CD14-positive monocyte (primary cell): ENCODE data around the gene UBXN6. TPM values are rescaled to one million over a fixed set of nuclear protein-coding genes. Genes with fewer than 3 reads are reported as not detected.
A peak's percentile ranks its signal among the peaks of the same experiment; 100 is the strongest.

Experiments
- DNase-seq, 3 donors: peaks; one replicate each; pipeline ENCODE4 v3.0.0-alpha.2; 2011 to 2022
- H2AFZ ChIP-seq: 2 replicates; pipeline ENCODE4 v1.6.0; 2012; ENCODE audit warnings: mild to moderate bottlenecking, low read depth, low read length, inconsistent platforms; ENCODE audit not compliant: insufficient read depth, poor library complexity, severe bottlenecking
- H3K27ac ChIP-seq, 2 donors: 1 replicate in 1 of 2; 2 replicates in 1 of 2; pipeline ENCODE4 v1.5.1; 2012 to 2013; ENCODE audit warnings: low read length in 2 of 2, control low read depth in 1 of 2, inconsistent platforms in 1 of 2, low read depth in 1 of 2, mild to moderate bottlenecking in 1 of 2
- H3K27me3 ChIP-seq, 2 donors: one replicate each; pipeline versions ENCODE4 v1.6.0 to v1.6.1; 2011 to 2013; ENCODE audit warnings: low read length in 2 of 2; ENCODE audit not compliant: control insufficient read depth in 2 of 2, insufficient read depth in 2 of 2
- H3K36me3 ChIP-seq, 2 donors: replicated peaks in 1 of 2; 1 replicate in 1 of 2; 2 replicates in 1 of 2; pipeline versions ENCODE4 v1.5.1 to v1.6.1; 2012 to 2013; ENCODE audit warnings: low read length in 2 of 2, control low read depth in 1 of 2, inconsistent platforms in 1 of 2, mild to moderate bottlenecking in 1 of 2; ENCODE audit not compliant: insufficient read depth in 2 of 2, control insufficient read depth in 1 of 2
- H3K4me1 ChIP-seq, 2 donors: 1 replicate in 1 of 2; 2 replicates in 1 of 2; pipeline versions ENCODE4 v1.5.1 to v1.6.1; 2012 to 2013; ENCODE audit warnings: low read length in 2 of 2, control low read depth in 1 of 2, inconsistent platforms in 1 of 2, mild to moderate bottlenecking in 1 of 2, moderate library complexity in 1 of 2; ENCODE audit not compliant: insufficient read depth in 2 of 2, control insufficient read depth in 1 of 2
- H3K4me2 ChIP-seq: replicated peaks from 2 replicates; pipeline ENCODE3; 2012; ENCODE audit warnings: low read length, moderate library complexity, mild to moderate bottlenecking; ENCODE audit not compliant: poor library complexity, severe bottlenecking; ENCODE audit errors: extremely low read depth
- H3K4me3 ChIP-seq, 3 experiments: fragments of 200-600 bp in 1 of 3; sonication (generic) in 1 of 3; replicated peaks in 1 of 3; 1 replicate in 2 of 3; 2 replicates in 1 of 3; pipeline ENCODE4 v1.5.1; 2011 to 2013; ENCODE audit warnings: low read length in 3 of 3, mild to moderate bottlenecking in 3 of 3, control low read depth in 2 of 3, low read depth in 2 of 3, inconsistent platforms in 1 of 3, moderate library complexity in 1 of 3
- H3K79me2 ChIP-seq: 2 replicates; pipeline ENCODE4 v1.6.0; 2012; ENCODE audit warnings: mild to moderate bottlenecking, control low read depth, inconsistent platforms, low read length, moderate library complexity; ENCODE audit not compliant: insufficient read depth
- H3K9ac ChIP-seq: 2 replicates; pipeline ENCODE4 v1.6.0; 2017; ENCODE audit warnings: low read length, mild to moderate bottlenecking; ENCODE audit not compliant: insufficient read depth, poor library complexity, severe bottlenecking
- H3K9me3 ChIP-seq, 2 donors: replicated peaks in 1 of 2; 1 replicate in 1 of 2; 2 replicates in 1 of 2; pipeline versions ENCODE4 v1.5.1 to v1.6.1; 2012 to 2013; ENCODE audit warnings: low read length in 2 of 2, control low read depth in 1 of 2; ENCODE audit not compliant: control insufficient read depth in 1 of 2, insufficient read depth in 1 of 2
- H4K20me1 ChIP-seq: 2 replicates; pipeline ENCODE4 v1.6.0; 2012; ENCODE audit warnings: mild to moderate bottlenecking, low read length, control low read depth, moderate library complexity; ENCODE audit not compliant: insufficient read depth
- H3K27ac Mint-ChIP-seq, 7 donors: one replicate each; pipeline ENCODE4 v1.8.0; 2020; ENCODE audit warnings: mild to moderate bottlenecking in 7 of 7, mixed read lengths in 7 of 7, moderate library complexity in 6 of 7, inconsistent platforms in 2 of 7
- H3K27me3 Mint-ChIP-seq, 3 donors: one replicate each; pipeline ENCODE4 v1.8.0; 2021 to 2022; ENCODE audit warnings: low read depth in 3 of 3, mild to moderate bottlenecking in 3 of 3, mixed read lengths in 3 of 3, moderate library complexity in 3 of 3, inconsistent platforms in 1 of 3
- H3K36me3 Mint-ChIP-seq, 2 donors: one replicate each; pipeline ENCODE4 v1.8.0; 2020; ENCODE audit warnings: mixed read lengths in 2 of 2, inconsistent platforms in 1 of 2, mild to moderate bottlenecking in 1 of 2
- H3K4me1 Mint-ChIP-seq: one replicate; pipeline ENCODE4 v1.8.0; 2020; ENCODE audit warnings: mild to moderate bottlenecking, mixed read lengths
- H3K4me3 Mint-ChIP-seq, 2 donors: one replicate each; pipeline ENCODE4 v1.8.0; 2020; ENCODE audit warnings: mild to moderate bottlenecking in 2 of 2, mixed read lengths in 2 of 2, moderate library complexity in 1 of 2
- H3K9me3 Mint-ChIP-seq, 7 donors: one replicate each; pipeline ENCODE4 v1.8.0; 2020 to 2022; ENCODE audit warnings: mixed read lengths in 7 of 7, mild to moderate bottlenecking in 6 of 7, moderate library complexity in 6 of 7, inconsistent platforms in 2 of 7
- CTCF ChIP-seq: fragments of 200-600 bp; IDR thresholded peaks from one replicate; pipeline ENCODE4 v1.8.0; 2022; ENCODE audit warnings: antibody characterized with exemption, mild to moderate bottlenecking
- WGBS: methylation state at CpG from one replicate; pipeline ENCODE4 v1.1.5; 2013; ENCODE audit warnings: missing lambda C conversion rate; ENCODE audit not compliant: insufficient coverage; 5-methylcytosine and 5-hydroxymethylcytosine counted together
- intact Hi-C, 2 donors: fragments of 100-400 bp; cut with micrococcal nuclease; formaldehyde crosslinking; loops; one replicate each; pipeline versions ENCODE4 v1.15.0 to v1.15.1; 2023
- polyA plus RNA-seq, 3 donors: library from polyadenylated mRNA; depleted of rRNA in 1 of 3; unstranded in 2 of 3; stranded (reverse) in 1 of 3; fragments of 300-500 nt in 2 of 3; fragments of >200 nt in 1 of 3; fragmentation: Illumina TruSeq in 2 of 3; gene quantifications; 1 replicate in 2 of 3; 2 replicates in 1 of 3; pipeline ENCODE4 v1.2.3, GENCODE V29; 2012 to 2021

UBXN6 gene
- polyA plus RNA-seq, 3 donors, result 3.8 to 64.5 (median 5.4) TPM

DNA sequence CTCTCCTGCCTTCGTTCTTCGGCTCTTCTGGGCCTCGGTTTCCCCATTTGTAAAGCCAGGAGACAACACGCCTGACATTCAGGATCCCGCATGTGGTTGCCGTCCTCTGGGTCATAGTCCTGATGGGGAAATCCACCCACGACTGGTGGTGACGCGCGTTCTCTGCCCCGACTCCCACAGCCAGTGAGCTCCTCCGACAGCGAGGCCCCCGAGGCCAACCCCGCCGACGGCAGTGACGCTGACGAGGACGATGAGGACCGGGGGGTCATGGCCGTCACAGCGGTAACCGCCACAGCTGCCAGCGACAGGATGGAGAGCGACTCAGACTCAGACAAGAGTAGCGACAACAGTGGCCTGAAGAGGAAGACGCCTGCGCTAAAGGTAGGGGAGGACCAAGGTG is 30.9 kb upstream of the UBXN6 start:
- H3K36me3 ChIP-seq, result peaks cover 41 to 55% of the 10 kb centered on the region in 2 donors
- H3K9me3 ChIP-seq, result no peaks in the 10 kb centered on the region
- no peak overlapping the region for H3K27ac ChIP-seq
- WGBS, result 98% methylated on average over 29 of the region's 29 CpGs
- H3K4me2 ChIP-seq, result no peak overlapping the region
- no peak for DNase-seq
- intact Hi-C loops, result no loop called here
- H3K4me1 ChIP-seq, result no peaks in the 10 kb centered on the region
- Mint-ChIP-seq H3K9me3 (peaks cover 0 to 2% (median 0%) of the 10 kb centered on the region in 7 donors), H3K36me3 (peaks cover 28 to 38% of the 10 kb centered on the region in 2 donors), H3K27ac (no peak overlapping the region), H3K27me3 (peaks cover 0 to 2% (median 0%) of the 10 kb centered on the region in 3 donors), H3K4me3 (no peak overlapping the region), H3K4me1 (no peaks in the 10 kb centered on the region)
- no peak overlapping the region for H2AFZ ChIP-seq
- no peak overlapping the region for H3K9ac ChIP-seq
- no peak for TF ChIP-seq CTCF
- H3K4me3 ChIP-seq, result no peak overlapping the region
- H4K20me1 ChIP-seq, result no peaks in the 10 kb centered on the region
- no peaks in the 10 kb centered on the region for H3K27me3 ChIP-seq
- H3K79me2 ChIP-seq, result no peaks in the 10 kb centered on the region

- Histone ChIP-seq H3K27ac (no peak overlapping the region), H3K4me3 (no peak overlapping the region), H3K4me2 (no peak overlapping the region), H3K9ac (no peak overlapping the region), H3K36me3 (peaks cover 38 to 56% of the 10 kb centered on the region in 2 donors), H3K4me1 (no peaks in the 10 kb centered on the region), H2AFZ (no peak overlapping the region), H3K27me3 (no peaks in the 10 kb centered on the region), H3K79me2 (no peaks in the 10 kb centered on the region), H3K9me3 (no peaks in the 10 kb centered on the region), H4K20me1 (no peaks in the 10 kb centered on the region)
- H3K4me1 Mint-ChIP-seq, result no peaks in the 10 kb centered on the region
- peaks cover 0 to 2% (median 0%) of the 10 kb centered on the region in 7 donors for H3K9me3 Mint-ChIP-seq
- intact Hi-C loops, result no loop called here
- no peak overlapping the region for H3K4me3 Mint-ChIP-seq
- H3K36me3 Mint-ChIP-seq, result peaks cover 38 to 41% of the 10 kb centered on the region in 2 donors
- peaks cover 0 to 2% (median 2%) of the 10 kb centered on the region in 3 donors for H3K27me3 Mint-ChIP-seq
- over 99% methylated on average over 9 of the region's 11 CpGs for WGBS
- TF ChIP-seq CTCF, result no peak
- H3K27ac Mint-ChIP-seq, result peak overlapping the region in 2 of 7 donors; percentile 17 to 58
- DNase-seq, result no peak
These were observed 30.0 kb upstream of the UBXN6 start for GRCh38 chr19:4487572-4487971.
